Esophagus muscularis mucosa (tissue), 3 donors: ENCODE data around the gene RAB6D.
A peak's percentile ranks its signal among the peaks of the same experiment; 100 is the strongest.

Experiments
- POLR2A ChIP-seq: fragments of 450-650 bp; IDR thresholded peaks from one replicate; pipeline ENCODE4 v1.6.1; 2017; ENCODE audit warnings: antibody characterized with exemption, moderate library complexity, mild to moderate bottlenecking, low read depth
- TF ChIP-seq, protein P1 (sequence below), 3 experiments: fragments of 200-600 bp in 2 of 3; fragments of 450-650 bp in 1 of 3; sonication (generic) in 2 of 3; IDR thresholded peaks; one replicate each; pipeline ENCODE4 v1.5.1; 2017 to 2019; ENCODE audit warnings: antibody characterized with exemption in 3 of 3, mild to moderate bottlenecking in 2 of 3, moderate library complexity in 1 of 3

DNA sequence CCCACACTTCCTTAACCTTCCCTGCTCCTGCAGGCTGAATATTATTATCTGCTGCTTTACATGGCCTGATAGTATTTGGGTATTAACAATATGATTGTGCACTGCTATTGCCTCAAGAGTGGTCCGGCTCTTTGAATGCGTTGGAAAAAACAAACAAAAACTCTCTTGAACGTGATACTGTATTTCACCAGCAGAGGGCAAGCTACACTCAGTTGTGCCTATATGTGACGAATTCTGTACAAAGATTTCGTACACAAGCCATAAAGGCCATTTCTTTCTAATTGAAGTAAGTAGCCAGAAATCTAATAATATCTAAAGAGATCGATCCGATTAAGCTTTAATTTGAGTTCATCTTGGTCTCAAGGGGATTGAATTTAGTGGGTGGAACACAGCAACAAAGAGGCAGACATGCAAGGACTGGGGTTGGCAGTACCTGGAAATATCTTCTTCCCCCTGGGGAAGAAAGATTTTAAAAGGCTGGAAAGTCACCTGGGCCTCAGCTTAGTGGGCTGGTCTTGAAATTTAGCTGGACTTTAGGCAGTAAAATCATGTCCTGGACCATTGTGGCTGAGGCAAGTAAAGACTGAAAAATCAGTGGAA, 49.3 kb upstream of the RAB6D start:
- TF ChIP-seq, protein P1, sequence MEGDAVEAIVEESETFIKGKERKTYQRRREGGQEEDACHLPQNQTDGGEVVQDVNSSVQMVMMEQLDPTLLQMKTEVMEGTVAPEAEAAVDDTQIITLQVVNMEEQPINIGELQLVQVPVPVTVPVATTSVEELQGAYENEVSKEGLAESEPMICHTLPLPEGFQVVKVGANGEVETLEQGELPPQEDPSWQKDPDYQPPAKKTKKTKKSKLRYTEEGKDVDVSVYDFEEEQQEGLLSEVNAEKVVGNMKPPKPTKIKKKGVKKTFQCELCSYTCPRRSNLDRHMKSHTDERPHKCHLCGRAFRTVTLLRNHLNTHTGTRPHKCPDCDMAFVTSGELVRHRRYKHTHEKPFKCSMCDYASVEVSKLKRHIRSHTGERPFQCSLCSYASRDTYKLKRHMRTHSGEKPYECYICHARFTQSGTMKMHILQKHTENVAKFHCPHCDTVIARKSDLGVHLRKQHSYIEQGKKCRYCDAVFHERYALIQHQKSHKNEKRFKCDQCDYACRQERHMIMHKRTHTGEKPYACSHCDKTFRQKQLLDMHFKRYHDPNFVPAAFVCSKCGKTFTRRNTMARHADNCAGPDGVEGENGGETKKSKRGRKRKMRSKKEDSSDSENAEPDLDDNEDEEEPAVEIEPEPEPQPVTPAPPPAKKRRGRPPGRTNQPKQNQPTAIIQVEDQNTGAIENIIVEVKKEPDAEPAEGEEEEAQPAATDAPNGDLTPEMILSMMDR (IDR thresholded peaks at IDR 0.05), result peak; percentile 66 to 83 (median 68)
- no peak for TF ChIP-seq POLR2A
